ENCODE data around the gene RIMS4.

RIMS4 gene

GRCh38 chr20:44762466-44763140 is 47.7 kb downstream of the RIMS4 start:
- no peak for DNase-seq (ENCODE audit: low read depth)

DNA sequence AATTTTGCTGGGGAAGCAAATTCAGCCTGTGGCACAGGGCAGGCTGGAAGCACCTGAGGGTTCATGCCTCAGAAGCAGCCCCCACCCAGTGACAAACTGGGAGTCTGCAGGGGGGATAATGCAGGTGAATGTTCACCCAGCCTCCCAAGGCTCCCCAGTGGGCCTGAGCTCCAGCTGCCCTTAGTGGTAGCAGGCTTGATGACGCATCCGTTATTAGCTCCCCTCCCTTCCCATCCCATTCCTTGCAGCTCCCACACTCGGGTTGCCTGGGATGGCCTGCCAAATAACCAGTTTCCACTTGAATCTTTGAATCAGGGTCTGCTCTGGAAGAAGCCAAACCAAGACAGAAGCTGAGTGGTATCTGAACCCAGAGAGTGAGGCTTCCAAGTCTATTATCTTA is 48.9 kb downstream of the RIMS4 start:
- DNase-seq (ENCODE audit: low read depth) = no peak

DNA sequence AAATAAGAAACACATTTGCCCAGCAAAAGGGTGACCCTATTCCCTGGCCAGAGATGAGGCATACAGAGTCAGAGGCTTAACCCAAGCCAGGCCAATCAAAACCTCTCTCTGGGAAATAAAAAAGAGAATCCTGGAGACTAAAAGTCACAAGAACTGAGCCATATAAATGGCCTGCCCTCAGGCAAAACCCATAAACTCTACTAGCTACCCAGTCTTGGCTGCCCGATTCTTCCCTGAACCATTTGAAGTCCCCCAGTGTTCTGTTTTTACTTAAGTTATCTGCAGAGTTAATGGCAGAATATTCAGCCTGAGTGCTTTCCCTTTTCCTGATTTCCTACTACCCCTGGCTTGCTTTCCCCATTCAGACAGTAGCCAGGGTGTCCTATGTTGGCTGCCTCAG is 50.8 kb downstream of the RIMS4 start:
- no peak for DNase-seq (ENCODE audit: low read depth)

- DNase-seq (ENCODE audit: low read depth) = no peak
These were observed 51.9 kb downstream of the RIMS4 start for GRCh38 chr20:44758247-44759101.

- DNase-seq (ENCODE audit: low read depth) = no peak
These were observed 53.4 kb downstream of the RIMS4 start for GRCh38 chr20:44756956-44757355.

DNA sequence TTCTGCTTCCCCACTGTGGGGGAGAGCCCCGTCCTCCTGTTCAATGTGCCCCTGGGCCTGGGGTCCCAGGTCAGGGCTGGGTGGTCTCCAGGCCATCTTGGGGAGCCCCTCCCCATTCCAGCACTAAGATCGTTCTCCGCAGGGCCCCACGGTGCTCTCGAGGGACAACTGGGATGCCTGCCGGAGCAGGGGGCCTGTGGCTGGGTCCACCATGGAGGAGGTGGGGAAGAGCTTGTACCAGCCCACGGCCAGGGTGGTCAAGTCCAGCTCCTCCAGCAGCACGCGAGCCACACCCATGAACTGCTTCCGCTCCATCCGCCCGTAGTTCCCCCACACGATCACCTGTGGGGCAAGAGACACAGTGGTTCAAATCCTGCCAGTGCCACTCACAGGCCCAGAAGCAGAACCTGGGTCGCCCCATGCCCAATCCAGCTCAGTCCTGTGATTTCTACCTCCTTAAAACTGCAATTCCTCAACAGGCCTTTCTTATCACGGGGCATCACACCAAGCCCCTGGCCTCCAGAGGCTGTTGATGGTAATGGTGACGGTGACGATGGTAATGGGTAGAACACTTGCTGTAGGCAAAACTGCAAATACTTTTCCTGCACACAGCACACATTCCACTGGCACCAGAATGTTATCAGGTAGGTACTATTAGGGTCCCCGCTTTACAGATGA is 54.2 kb downstream of the RIMS4 start:
- no peak for DNase-seq (ENCODE audit: low read depth)

DNA sequence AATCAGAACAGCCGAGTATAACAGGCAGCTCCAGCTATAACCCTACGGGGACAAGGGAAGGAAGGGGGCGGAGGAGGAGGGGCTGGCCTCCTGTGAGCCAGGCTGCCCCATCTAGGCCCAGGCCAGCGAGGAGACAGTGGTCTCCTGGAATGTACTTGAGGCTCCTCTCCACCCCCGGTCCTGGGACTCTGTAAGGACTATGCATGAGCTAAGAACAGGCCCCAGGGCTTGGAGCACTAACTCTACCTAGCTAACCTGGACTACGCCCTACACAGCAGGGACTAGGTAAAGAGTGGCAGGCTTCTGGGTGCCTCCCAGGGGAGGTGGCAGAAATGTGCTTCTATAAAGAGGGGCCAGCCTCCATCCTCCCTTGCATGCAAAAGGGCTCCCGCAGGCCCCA is 55.8 kb downstream of the RIMS4 start:
- no peak for DNase-seq (ENCODE audit: low read depth)

DNA sequence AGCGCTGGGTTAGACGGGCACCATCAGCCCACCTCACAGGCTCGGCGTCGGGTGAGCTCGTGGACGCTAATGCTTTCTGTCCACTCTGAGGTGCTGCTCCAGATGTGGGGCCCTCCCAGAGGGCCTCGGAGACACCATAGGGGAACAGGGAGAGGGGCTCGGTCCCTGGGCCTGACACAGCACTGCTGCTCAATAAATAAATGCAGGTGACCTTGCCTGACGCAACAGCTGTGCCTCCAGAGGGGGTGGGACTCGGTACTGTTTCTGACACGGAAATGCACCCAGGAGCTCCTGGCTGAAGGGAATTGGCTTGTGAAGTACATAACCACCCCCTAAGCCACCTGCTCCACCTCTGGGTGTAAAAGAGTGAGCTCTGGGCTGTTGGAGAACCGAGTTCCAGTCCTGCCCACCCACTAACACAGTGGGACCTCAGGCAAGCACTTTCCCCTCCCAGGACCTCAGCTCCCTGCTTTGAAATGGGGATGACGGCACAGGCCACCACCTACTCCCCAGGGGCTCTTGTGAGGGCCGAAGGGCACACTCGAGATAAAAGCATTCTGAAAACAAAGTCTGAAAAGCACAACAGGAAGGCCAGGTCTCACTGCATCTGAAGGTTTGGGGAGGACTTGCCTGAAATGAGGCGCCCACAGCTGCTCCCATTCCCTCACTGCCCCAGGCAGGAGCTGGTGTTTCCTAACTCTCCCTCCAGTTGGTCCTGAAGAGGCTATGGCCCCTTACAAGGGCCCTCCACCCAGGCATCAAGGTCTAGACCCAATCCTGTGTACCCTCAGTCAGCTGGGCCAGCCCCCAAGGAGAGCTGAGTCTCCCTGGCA is 58.0 kb downstream of the RIMS4 start:
- no peak for DNase-seq (ENCODE audit: low read depth)

DNA sequence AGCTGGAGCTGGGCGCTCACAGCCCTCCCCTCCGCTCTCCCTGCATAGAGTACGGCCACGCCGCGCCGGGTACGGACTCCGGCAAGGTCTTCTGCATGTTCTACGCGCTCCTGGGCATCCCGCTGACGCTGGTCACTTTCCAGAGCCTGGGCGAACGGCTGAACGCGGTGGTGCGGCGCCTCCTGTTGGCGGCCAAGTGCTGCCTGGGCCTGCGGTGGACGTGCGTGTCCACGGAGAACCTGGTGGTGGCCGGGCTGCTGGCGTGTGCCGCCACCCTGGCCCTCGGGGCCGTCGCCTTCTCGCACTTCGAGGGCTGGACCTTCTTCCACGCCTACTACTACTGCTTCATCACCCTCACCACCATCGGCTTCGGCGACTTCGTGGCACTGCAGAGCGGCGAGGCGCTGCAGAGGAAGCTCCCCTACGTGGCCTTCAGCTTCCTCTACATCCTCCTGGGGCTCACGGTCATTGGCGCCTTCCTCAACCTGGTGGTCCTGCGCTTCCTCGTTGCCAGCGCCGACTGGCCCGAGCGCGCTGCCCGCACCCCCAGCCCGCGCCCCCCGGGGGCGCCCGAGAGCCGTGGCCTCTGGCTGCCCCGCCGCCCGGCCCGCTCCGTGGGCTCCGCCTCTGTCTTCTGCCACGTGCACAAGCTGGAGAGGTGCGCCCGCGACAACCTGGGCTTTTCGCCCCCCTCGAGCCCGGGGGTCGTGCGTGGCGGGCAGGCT is 60.1 kb downstream of the RIMS4 start:
- no peak for DNase-seq (ENCODE audit: low read depth)

DNA sequence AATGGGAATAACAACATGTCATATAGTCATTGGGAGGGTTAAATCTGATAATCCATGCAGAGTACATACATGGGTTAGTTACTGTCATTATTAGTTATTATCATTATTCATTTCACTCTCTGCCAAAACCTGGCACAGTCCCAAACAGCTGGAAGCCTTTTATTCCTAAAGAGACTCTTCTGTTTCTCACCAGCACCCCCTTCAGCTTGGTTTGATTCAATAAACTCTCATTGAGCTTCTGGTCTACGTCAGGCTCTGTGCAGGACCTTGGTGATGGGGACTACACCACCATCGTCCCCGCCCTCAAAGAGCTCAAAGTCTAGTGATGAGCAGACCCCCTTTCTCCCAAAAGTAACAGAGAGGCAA is 62.4 kb downstream of the RIMS4 start:
- no peak for DNase-seq (ENCODE audit: low read depth)

GRCh38 chr20:44747166-44748004 is 63.0 kb downstream of the RIMS4 start:
- peak; percentile 60 for DNase-seq (ENCODE audit: low read depth)

- no peak for DNase-seq (ENCODE audit: low read depth)
These were observed 63.8 kb downstream of the RIMS4 start for GRCh38 chr20:44746367-44747165.

DNA sequence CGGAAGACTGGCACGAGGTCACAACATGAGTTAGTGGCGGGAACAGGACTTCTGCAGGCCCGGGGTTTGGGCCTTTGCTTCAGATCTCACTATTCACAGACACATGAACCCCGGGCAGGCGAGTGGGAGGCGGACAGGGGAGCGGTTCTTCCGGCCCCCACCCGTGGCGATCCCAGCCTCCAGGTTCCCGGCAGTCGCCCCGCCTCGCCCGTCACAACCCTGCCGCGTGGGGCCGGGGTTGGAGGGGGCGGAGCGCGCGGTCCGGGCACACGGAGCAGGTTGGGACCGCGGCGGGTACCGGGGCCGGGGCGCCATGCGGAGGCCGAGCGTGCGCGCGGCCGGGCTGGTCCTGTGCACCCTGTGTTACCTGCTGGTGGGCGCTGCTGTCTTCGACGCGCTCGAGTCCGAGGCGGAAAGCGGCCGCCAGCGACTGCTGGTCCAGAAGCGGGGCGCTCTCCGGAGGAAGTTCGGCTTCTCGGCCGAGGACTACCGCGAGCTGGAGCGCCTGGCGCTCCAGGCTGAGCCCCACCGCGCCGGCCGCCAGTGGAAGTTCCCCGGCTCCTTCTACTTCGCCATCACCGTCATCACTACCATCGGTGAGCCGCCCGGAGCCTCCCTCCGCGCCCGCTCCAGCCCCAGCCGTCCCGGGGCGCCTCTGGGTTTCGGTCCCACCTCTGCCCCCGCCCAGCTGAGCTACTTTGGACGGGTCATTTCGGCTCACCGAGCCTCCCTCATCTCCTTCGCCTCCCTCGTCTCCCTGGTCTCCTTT is 64.6 kb downstream of the RIMS4 start, which contains the start of gene KCNK15:
TSS of gene KCNK15 (plus strand) at position 268 of the 769 bp plus-strand sequence. CDS start at position 314, 46 bp downstream.
- peak; percentile 12 for DNase-seq (ENCODE audit: low read depth)

DNA sequence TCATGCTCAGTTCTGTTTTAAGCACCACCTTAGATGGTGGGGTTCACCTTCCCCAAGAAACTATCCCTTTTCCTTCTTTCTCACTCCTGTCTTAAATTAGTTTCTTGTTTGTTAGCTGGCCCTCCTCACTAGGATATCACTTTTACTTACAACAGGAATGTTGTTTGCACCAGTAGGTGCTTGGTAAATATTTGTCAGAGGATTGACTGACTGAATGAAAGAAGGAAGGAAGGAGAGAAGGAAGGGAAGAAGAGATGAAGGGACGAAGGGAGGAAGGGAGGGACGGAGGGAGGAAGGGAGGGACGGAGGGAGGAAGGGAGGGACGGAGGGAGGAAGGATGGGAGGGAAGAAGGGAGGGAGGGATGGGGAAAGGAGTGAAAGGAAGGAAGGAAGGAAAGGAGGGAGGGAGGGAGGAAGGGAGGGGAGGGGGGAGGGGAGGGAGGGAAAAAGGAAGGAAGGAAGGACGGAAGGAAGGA is 65.2 kb downstream of the RIMS4 start:
- DNase-seq (ENCODE audit: low read depth) = no peak

- DNase-seq (ENCODE audit: low read depth) = no peak
These were observed 66.3 kb downstream of the RIMS4 start for GRCh38 chr20:44743916-44744655.

- DNase-seq (ENCODE audit: low read depth) = no peak
These were observed 67.2 kb downstream of the RIMS4 start for GRCh38 chr20:44743080-44743701.

DNA sequence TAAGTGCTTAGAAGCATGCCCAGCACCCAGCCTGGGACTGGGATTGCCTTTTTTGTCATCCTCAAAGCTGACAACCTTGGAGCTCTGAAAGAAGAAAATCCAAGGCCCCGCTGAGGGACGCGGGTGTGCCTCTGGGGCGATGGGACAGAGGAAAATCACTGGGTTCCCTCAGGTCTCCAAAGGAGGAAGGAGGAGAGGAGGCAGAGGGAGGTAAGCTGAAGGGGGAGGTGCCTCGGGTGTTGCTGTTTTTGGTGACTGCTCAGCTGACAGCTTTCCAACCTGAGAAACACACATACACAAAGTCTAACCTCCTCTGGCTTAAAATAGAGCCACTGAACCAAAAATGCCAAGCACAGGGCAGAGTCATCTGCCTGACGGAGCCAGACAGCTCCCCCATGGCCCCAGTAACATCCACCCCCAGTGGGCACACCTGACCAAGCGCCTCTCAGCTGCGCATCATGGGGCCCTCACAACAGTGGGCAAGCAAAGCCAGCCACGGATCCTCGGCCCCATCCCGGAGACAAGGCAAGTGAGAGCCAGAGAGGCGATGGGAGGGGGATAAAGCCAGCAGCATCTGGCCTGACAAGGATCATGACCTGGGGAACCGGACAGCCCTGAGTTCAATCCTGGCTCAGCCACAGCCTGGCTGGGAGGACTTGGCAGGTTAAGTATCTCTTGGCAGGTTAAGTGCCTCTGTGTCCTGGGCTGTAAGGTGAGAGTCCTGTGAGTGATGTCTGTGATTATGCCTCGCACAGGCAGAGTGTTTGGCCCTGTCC is 67.9 kb downstream of the RIMS4 start:
- no peak for DNase-seq (ENCODE audit: low read depth)

All from fibroblast of gingiva (primary cell).